GM13977 (cell line): ENCODE measurements around the gene TMC1.
"Not testable (repeated sequence)": the region's sequence is repeated elsewhere in the genome, so short reads cannot be mapped to it uniquely, and the experiment has no call there.

Source experiments
- DNase-seq: peaks from one replicate; pipeline ENCODE4 v3.0.0; 2012; ENCODE audit warnings: low spot score
- CTCF ChIP-seq: IDR thresholded peaks from 2 replicates; pipeline ENCODE4 v1.5.1; 2012; ENCODE audit warnings: mild to moderate bottlenecking, control low read depth; ENCODE audit not compliant: insufficient read depth; ENCODE audit errors: extremely low read depth, missing control alignments
- in situ Hi-C: fragments of 300-500 bp; cut with MboI; formaldehyde crosslinking; loops from one replicate; pipeline ENCODE4 v1.12.0; 2022; ENCODE audit warnings: low sequenced_read_pairs, low pct_unique_long_range_greater_than_20kb, mixed read lengths, inconsistent platforms; ENCODE audit not compliant: unreplicated experiment

Gene TMC1

GRCh38 chr9:72478966-72479365 is 42.4 kb upstream of the TMC1 start:
- TF ChIP-seq CTCF, result no peak
- DNase-seq, result no peak
- in situ Hi-C loops, result no loop called here

- in situ Hi-C loops, DNase-seq: not testable (repeated sequence)
These were observed 41.1 kb upstream of the TMC1 start for GRCh38 chr9:72480261-72480660.

GRCh38 chr9:72480921-72481320 is 40.5 kb upstream of the TMC1 start:
- no peak for TF ChIP-seq CTCF
- no peak for DNase-seq
- in situ Hi-C loops, result no loop called here

- no peak for TF ChIP-seq CTCF
- DNase-seq, result no peak
- in situ Hi-C loops, result no loop called here
These were observed 35.4 kb upstream of the TMC1 start for GRCh38 chr9:72485821-72486593.

GRCh38 chr9:72486594-72486955 is 34.8 kb upstream of the TMC1 start:
- no peak for DNase-seq
- in situ Hi-C loops, result no loop called here
- TF ChIP-seq CTCF, result no peak

GRCh38 chr9:72487665-72488064 is 33.7 kb upstream of the TMC1 start:
- in situ Hi-C loops, result not testable (repeated sequence)

GRCh38 chr9:72489986-72490385 is 31.4 kb upstream of the TMC1 start:
- in situ Hi-C loops, result no loop called here
- DNase-seq, result no peak
- no peak for TF ChIP-seq CTCF

More at GRCh38 chr9:72487665-72488064, 33.7 kb upstream of the TMC1 start:
- not testable (repeated sequence) for DNase-seq

GRCh38 chr9:72491242-72491641 is 30.2 kb upstream of the TMC1 start:
- no peak for TF ChIP-seq CTCF
- DNase-seq, result no peak
- in situ Hi-C loops, result no loop called here
